Epithelial cell of esophagus (primary cell): ENCODE results near the gene MKNK2.
"Not testable (repeated sequence)": the region's sequence is repeated elsewhere in the genome, so short reads cannot be mapped to it uniquely, and the experiment has no call there.

ENCODE experiments used
- DNase-seq: peaks from one replicate; pipeline ENCODE4 v3.0.0; 2010; ENCODE audit warnings: low read depth
- H3K4me3 ChIP-seq: 2 replicates; pipeline ENCODE4 v1.5.1; 2011; ENCODE audit warnings: mild to moderate bottlenecking, low read length, control low read depth
- CTCF ChIP-seq: IDR thresholded peaks from 2 replicates; pipeline ENCODE4 v1.5.1; 2011; ENCODE audit warnings: low read depth, mild to moderate bottlenecking, low read length, control low read depth, inconsistent platforms; ENCODE audit not compliant: insufficient read depth; ENCODE audit errors: missing control alignments

Gene MKNK2

GRCh38 chr19:2036424-2036823, 14.6 kb downstream of the MKNK2 start:
- TF ChIP-seq CTCF: no peak
- no peak overlapping the region for H3K4me3 ChIP-seq
- DNase-seq: no peak

GRCh38 chr19:2035590-2035991, 15.5 kb downstream of the MKNK2 start:
- TF ChIP-seq CTCF: no peak
- no peak for DNase-seq

DNA sequence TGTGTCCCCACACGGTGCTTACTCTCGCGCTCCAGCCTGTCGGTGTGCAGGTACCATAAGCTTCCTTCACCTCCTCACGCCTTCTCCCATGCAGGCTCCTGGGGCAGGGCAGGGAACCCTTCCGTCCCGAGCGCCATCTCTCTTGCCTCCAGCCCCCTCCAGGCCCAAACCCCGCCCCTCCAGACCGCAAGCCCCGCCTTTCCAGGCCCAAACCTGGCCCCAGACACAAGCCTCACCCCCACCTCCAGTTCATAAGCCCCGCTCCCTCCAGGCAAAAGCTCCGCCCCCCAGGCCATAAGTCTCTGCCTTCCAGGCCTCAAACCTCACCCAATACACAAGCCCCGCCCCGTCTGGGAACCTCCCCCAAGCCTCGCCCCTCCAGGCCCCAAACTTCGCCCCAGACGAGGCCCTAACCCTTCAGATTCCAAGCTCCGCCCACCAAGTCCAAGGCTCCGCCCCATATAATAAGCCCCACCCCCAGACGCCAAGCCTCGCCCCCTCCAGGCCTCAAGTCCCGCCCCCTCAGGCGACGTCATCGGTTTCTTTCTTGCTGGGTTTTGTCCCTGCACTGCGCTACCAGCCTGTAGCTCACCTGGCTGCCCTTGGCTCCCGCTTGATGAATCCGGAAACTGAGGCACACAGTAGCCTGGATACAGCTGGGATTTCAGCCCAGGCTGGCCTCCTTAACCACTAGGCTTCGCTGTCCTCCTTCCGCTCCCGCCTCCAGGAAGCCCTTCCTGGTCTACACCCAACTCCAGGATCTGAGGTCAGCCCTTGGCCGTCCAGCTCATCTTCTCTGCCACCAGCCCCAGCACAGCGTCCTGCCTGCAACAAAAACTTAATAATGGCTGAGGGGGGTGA, 16.1 kb downstream of the MKNK2 start:
- no peak overlapping the region for H3K4me3 ChIP-seq
- peak; percentile 60 for DNase-seq
- no peak for TF ChIP-seq CTCF

More at GRCh38 chr19:2035590-2035991, 15.5 kb downstream of the MKNK2 start:
- H3K4me3 ChIP-seq: no peak overlapping the region

DNA sequence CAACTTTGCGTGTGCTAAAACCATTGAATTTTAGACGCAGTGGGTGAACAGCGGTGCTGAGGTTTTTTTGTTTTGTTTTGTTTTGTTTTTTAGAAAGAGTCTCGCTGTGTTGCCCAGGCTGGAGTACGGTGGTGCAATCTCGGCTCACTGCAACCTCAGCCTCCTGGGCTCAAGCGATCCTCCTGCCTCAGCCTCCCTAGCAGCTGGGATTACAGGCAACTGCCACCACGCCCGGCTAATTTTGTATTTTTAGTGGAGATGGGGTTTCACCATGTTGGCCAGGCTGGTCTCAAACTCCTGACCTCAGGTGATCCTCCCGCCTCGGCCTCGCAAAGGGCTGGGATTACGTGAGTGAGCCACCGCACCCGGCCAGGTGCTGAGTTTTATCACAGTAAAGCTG, 16.8 kb downstream of the MKNK2 start:
- DNase-seq, H3K4me3 ChIP-seq: not testable (repeated sequence)

DNA sequence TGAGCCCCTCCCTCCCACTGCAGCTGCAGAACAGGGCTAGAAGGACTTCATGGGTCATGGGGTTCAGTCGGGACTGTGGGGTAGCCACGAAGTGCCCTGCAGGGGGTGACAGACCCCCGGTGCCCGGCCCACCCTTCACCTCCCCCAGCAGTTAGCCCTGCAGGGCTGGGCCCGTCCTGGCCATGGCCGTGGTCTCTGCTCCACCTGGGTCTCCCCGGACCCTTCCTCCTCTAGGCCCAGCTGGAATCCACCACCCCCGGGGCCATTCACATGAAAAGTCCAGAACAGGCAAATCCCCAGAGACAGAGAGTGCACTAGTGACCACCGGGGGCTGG, 17.3 kb downstream of the MKNK2 start:
- DNase-seq: no peak
- no peak overlapping the region for H3K4me3 ChIP-seq
- TF ChIP-seq CTCF: no peak

DNA sequence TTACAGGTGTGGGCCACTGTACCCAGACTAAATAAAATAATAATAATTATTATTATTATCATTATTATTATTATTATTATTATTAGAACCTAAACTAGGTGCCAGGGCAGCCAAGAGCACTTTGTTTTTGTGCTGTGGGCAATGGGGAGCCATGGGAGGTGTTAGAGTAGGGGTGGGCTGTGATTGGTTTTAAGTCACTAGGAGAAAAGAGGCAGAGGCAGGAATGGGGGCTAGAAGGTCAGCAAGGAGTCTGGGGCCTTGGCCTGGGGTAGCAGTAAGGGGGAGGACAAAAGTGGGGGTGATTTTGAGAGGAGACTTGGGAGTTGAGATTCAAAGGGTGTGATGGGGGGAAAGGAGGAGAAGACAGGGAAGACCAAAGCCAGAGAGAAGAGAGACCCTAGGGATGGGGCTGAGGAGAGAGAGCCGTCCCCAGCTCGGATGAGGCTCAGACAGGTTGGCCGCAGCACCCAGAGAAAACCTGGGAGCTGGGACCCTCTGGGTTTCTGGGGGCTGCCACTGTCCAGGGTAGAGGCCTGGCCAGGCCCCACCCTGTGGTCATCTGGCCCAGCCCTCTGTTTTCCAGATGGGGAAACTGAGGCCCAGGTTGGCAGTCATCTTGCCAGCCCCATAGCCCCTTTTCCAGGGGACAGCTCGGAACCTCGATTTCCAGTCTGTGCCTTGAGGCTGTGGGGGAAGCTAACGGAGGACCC, 17.8 kb downstream of the MKNK2 start:
- H3K4me3 ChIP-seq: no peak overlapping the region
- TF ChIP-seq CTCF: no peak

GRCh38 chr19:2032296-2032941, 18.6 kb downstream of the MKNK2 start:
- peak overlapping the region; percentile 19 for H3K4me3 ChIP-seq
- no peak for TF ChIP-seq CTCF
- DNase-seq: peak; percentile 86

More for the DNA sequence above, 17.8 kb downstream of the MKNK2 start:
- no peak for DNase-seq
